ENCODE data around the gene LYRM7.

DNA sequence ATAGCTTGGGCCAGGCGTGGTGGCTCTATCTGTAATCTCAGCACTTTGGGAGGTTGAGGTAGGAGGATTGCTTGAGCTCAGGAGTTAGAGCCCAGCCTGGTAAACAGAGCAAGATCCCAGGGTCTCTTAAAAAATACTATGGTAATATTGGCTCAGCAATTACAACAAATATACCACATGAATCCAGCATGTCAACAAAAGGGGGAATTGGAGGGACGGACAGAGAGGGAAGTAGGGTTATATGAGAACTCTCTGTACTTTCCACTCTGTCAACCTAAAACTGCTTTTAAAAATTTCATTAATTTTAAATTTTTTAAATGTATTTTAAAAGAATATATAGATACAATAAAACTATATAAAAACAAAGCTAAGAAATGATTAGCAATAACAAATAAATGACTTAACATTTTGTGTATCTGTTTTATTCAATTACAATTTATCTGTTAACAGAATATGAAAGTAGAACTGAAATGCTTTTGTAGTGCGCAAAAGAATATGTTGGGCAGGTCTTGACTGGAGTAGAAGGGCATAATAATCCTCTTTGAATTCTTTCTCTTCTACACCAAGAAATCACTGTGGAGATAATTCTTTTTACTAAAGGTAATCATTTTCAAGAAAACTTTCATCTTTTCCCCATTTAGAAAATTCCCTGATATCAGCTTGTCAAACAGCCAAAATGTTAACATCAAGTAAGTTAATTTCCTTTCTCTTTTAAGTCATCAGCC, 80.2 kb downstream of the LYRM7 start:
- TF ChIP-seq, protein P1, sequence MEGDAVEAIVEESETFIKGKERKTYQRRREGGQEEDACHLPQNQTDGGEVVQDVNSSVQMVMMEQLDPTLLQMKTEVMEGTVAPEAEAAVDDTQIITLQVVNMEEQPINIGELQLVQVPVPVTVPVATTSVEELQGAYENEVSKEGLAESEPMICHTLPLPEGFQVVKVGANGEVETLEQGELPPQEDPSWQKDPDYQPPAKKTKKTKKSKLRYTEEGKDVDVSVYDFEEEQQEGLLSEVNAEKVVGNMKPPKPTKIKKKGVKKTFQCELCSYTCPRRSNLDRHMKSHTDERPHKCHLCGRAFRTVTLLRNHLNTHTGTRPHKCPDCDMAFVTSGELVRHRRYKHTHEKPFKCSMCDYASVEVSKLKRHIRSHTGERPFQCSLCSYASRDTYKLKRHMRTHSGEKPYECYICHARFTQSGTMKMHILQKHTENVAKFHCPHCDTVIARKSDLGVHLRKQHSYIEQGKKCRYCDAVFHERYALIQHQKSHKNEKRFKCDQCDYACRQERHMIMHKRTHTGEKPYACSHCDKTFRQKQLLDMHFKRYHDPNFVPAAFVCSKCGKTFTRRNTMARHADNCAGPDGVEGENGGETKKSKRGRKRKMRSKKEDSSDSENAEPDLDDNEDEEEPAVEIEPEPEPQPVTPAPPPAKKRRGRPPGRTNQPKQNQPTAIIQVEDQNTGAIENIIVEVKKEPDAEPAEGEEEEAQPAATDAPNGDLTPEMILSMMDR (conservative IDR thresholded peaks at IDR 0.05; ENCODE audit: low read length) = no peak
- TF ChIP-seq EZH2phosphoT487 (IDR thresholded peaks at IDR 0.05; ENCODE audit: borderline replicate concordance, low read depth, low read length) = no peak
